GM12865 (cell line): Measurements from ENCODE around the gene TLL2.

ENCODE experiments used
- DNase-seq: peaks from one replicate; pipeline ENCODE4 v3.0.0; 2010; ENCODE audit warnings: low read depth
- H3K4me3 ChIP-seq: 2 replicates; pipeline ENCODE4 v1.5.1; 2011; ENCODE audit warnings: mild to moderate bottlenecking, low read depth, low read length, control low read depth
- CTCF ChIP-seq: IDR thresholded peaks from 2 replicates; pipeline ENCODE4 v1.5.1; 2011; ENCODE audit warnings: low read length, control low read depth, low read depth, inconsistent platforms; ENCODE audit not compliant: insufficient read depth; ENCODE audit errors: missing control alignments

The TLL2 gene

GRCh38 chr10:96427291-96427690, 86.4 kb downstream of the TLL2 start:
- H3K4me3 ChIP-seq, result no peak overlapping the region
- no peak for TF ChIP-seq CTCF
- peak; percentile 18 for DNase-seq

- no peak overlapping the region for H3K4me3 ChIP-seq
- no peak for DNase-seq
- TF ChIP-seq CTCF, result no peak
These were observed 91.2 kb downstream of the TLL2 start for GRCh38 chr10:96422525-96422924.

GRCh38 chr10:96421995-96422394, 91.7 kb downstream of the TLL2 start:
- no peak for TF ChIP-seq CTCF
- no peak for DNase-seq
- no peak overlapping the region for H3K4me3 ChIP-seq

GRCh38 chr10:96420228-96421009, 93.3 kb downstream of the TLL2 start:
- TF ChIP-seq CTCF, result no peak
- H3K4me3 ChIP-seq, result no peak overlapping the region
- no peak for DNase-seq

- TF ChIP-seq CTCF, result no peak
- H3K4me3 ChIP-seq, result no peak overlapping the region
- no peak for DNase-seq
These were observed 94.4 kb downstream of the TLL2 start for GRCh38 chr10:96419351-96419750.

GRCh38 chr10:96418582-96418981, 95.1 kb downstream of the TLL2 start:
- TF ChIP-seq CTCF, result no peak
- no peak for DNase-seq
- H3K4me3 ChIP-seq, result no peak overlapping the region

GRCh38 chr10:96417441-96417840, 96.3 kb downstream of the TLL2 start:
- H3K4me3 ChIP-seq, result no peak overlapping the region
- peak; percentile 56 for DNase-seq
- no peak for TF ChIP-seq CTCF
